Esophagus squamous epithelium (tissue), 5 donors: Measurements from ENCODE around the gene MCFD2. TPM values are rescaled to one million over a fixed set of nuclear protein-coding genes. Genes with fewer than 3 reads are reported as not detected.

ENCODE experiments used
- DNase-seq: peaks from one replicate; lab custom pipeline; 2025; lab: John Stamatoyannopoulos, UW
- H3K27ac ChIP-seq, 4 donors: fragments of 200-600 bp; sonication (generic); one replicate each; pipeline ENCODE4 v1.5.1; 2016 to 2019; ENCODE audit warnings: mild to moderate bottlenecking in 1 of 4
- H3K27me3 ChIP-seq, 4 donors: fragments of 200-600 bp; sonication (generic); 1 replicate in 3 of 4; 2 replicates in 1 of 4; pipeline versions ENCODE4 v1.5.1 to v1.6.0; 2017 to 2021; ENCODE audit warnings: antibody characterized with exemption in 1 of 4
- H3K36me3 ChIP-seq, 3 donors: fragments of 200-600 bp; sonication (generic); one replicate each; pipeline ENCODE4 v1.5.1; 2016 to 2019
- H3K4me1 ChIP-seq, 3 donors: fragments of 200-600 bp; sonication (generic); one replicate each; pipeline ENCODE4 v1.5.1; 2017 to 2019
- H3K4me3 ChIP-seq, 4 donors: fragments of 200-600 bp; sonication (generic); 1 replicate in 3 of 4; 2 replicates in 1 of 4; pipeline ENCODE4 v1.5.1; 2016 to 2019; ENCODE audit warnings: mild to moderate bottlenecking in 2 of 4, moderate library complexity in 1 of 4
- H3K9me3 ChIP-seq, 3 donors: fragments of 200-600 bp; sonication (generic); one replicate each; pipeline ENCODE4 v1.5.1; 2016 to 2019
- CTCF ChIP-seq, 6 experiments: fragments of 450-650 bp in 4 of 6; fragments of 200-600 bp in 2 of 6; sonication (generic) in 2 of 6; IDR thresholded peaks; one replicate each; pipeline ENCODE4 v1.5.1; 2016 to 2019; ENCODE audit warnings: antibody characterized with exemption in 6 of 6, mild to moderate bottlenecking in 4 of 6, moderate library complexity in 4 of 6
- POLR2A ChIP-seq, 4 donors: fragments of 450-650 bp; IDR thresholded peaks; one replicate each; pipeline ENCODE4 v1.6.1; 2017; ENCODE audit warnings: antibody characterized with exemption in 4 of 4, mild to moderate bottlenecking in 4 of 4, moderate library complexity in 3 of 4
- WGBS, 2 donors: methylation state at CpG; one replicate each; pipeline ENCODE4 v1.1.5; 2018; 5-methylcytosine and 5-hydroxymethylcytosine counted together
- intact Hi-C: fragments of 100-400 bp; cut with DNase I; formaldehyde crosslinking; loops from one replicate; pipeline ENCODE4 v1.15.0; 2022
- total RNA-seq, 4 donors: library from RNA; depleted of rRNA; stranded (reverse); fragments of >200 nt; gene quantifications; one replicate each; pipeline ENCODE4 v1.1.0, GENCODE V29; 2016
- donor health status: DM: yes; HTN: yes; CAD: no.

Gene MCFD2
- total RNA-seq, 4 donors from 2014 or later = 49.7 to 62.8 (median 56.7) TPM

DNA sequence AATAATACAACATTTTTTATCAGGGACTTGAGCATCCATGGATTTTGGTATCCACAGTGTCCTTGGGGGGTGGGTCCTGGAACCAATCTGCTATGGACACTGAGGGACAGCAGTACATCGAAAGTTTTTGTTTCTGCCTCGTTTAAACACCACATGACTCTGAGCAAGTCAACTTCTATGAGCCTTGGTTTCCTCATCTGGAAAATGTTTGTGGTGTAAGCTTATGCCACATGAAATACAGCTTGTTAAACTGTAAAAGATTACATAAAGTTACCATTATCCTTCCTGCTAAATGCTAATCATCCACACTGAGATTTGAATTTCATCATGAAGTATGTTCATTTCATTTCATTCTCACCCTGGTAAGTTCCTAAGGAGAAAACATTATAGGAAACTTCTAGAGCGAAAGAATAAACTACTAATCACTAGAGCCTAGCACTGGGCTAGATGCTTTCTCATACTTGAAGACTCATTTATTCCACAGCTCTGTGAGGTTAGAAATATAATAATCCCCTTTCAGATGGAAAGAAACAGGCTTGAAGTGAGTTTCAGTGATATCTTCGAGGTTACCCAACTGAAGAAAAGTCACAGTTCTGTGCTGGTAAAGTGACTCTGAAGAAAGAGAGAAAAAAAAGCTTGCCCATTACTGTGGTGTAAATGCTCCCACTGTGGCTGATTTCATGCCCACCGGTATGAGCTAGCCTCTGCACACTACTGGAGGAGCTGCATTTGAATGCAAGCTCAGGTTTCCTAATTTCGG is 29.2 kb downstream of the MCFD2 start:
- intact Hi-C loops = no loop called here
- H3K36me3 ChIP-seq = no peaks in the 10 kb centered on the region
- peaks cover 0 to 26% (median 0%) of the 10 kb centered on the region in 4 donors for H3K27me3 ChIP-seq
- no peak overlapping the region for H3K4me3 ChIP-seq
- H3K4me1 ChIP-seq = peaks cover 0 to 10% (median 3%) of the 10 kb centered on the region in 3 donors
- no peak for DNase-seq
- no peak for TF ChIP-seq CTCF (IDR thresholded peaks at IDR 0.05)
- no peak for TF ChIP-seq POLR2A (IDR thresholded peaks at IDR 0.05)
- no peak overlapping the region for H3K27ac ChIP-seq
- no peaks in the 10 kb centered on the region for H3K9me3 ChIP-seq
- 73 to 85% methylated on average over 6 of the region's 6 CpGs for WGBS, 2 donors

DNA sequence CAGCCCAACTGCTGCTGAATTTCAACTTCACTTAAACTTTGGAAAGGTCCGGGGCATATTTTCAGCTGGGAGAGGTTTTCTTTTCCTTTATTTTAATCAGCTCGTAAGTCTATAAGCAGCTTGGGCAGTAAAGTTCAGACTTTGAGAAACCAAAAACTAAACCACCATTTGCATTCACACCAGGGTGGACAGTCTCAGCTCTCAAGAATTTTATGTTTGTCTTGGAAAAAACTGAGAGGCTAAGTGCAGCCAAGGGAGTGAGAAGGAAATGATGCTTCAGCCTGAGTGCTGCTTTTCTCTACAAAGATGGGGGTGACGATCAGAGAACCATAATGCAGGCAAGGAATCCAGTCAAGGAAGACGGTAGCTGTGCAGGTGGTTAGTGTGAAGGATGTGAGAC is 30.2 kb downstream of the MCFD2 start:
- Histone ChIP-seq H3K36me3 (no peaks in the 10 kb centered on the region), H3K4me3 (no peak overlapping the region), H3K27me3 (peaks cover 0 to 26% (median 0%) of the 10 kb centered on the region in 4 donors), H3K4me1 (peaks cover 0 to 10% (median 3%) of the 10 kb centered on the region in 3 donors), H3K9me3 (no peaks in the 10 kb centered on the region), H3K27ac (no peak overlapping the region)
- TF ChIP-seq CTCF (IDR thresholded peaks at IDR 0.05) (no peak), POLR2A (IDR thresholded peaks at IDR 0.05) (no peak)
- 56 to 83% methylated on average over 4 of the region's 4 CpGs for WGBS, 2 donors
- DNase-seq = no peak
- intact Hi-C loops = no loop called here

GRCh38 chr2:46879511-46879910 is 36.1 kb downstream of the MCFD2 start:
- Histone ChIP-seq H3K4me3 (no peak overlapping the region), H3K4me1 (peaks cover 0 to 31% (median 12%) of the 10 kb centered on the region in 3 donors), H3K27ac (no peak overlapping the region), H3K9me3 (no peaks in the 10 kb centered on the region), H3K36me3 (no peaks in the 10 kb centered on the region), H3K27me3 (peaks cover 0 to 13% (median 0%) of the 10 kb centered on the region in 4 donors)
- DNase-seq = no peak
- TF ChIP-seq CTCF (IDR thresholded peaks at IDR 0.05) (no peak), POLR2A (IDR thresholded peaks at IDR 0.05) (no peak)
- intact Hi-C loops = no loop called here

DNA sequence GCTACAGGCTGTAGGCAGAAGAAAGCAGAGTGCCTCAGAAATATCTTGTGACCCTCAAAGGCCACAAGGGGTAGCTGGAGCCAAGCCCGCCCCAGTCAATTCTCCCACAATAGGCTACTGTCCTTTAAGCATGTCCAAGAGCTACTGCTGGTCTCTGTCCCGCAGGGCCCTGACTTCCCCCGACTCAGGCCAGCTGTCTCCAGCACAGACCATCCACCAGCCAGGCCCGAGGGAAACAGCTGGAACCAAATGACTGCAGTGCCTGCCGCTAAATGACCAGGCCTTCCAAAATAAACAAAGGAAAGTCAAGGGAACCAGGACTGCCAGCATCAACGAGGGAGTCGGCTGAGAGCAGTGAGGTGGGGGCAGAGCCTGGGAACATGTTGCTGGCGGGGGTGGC is 36.7 kb downstream of the MCFD2 start:
- H3K36me3 ChIP-seq = no peaks in the 10 kb centered on the region
- H3K4me1 ChIP-seq = peaks cover 4 to 37% (median 18%) of the 10 kb centered on the region in 3 donors
- WGBS, 2 donors = 52 to 57% methylated on average over 7 to 8 of the region's 8 CpGs
- intact Hi-C loops = no loop called here
- H3K27me3 ChIP-seq = peaks cover 0 to 11% (median 0%) of the 10 kb centered on the region in 4 donors
- H3K27ac ChIP-seq = peak overlapping the region in 2 of 4 donors; percentile 13 to 14
- no peak for TF ChIP-seq POLR2A (IDR thresholded peaks at IDR 0.05)
- TF ChIP-seq CTCF (IDR thresholded peaks at IDR 0.05) = no peak
- no peak overlapping the region for H3K4me3 ChIP-seq
- H3K9me3 ChIP-seq = no peaks in the 10 kb centered on the region
- DNase-seq = no peak

GRCh38 chr2:46878240-46878877 is 37.2 kb downstream of the MCFD2 start:
- WGBS, 2 donors = 92 to 97% methylated on average over 4 to 5 of the region's 5 CpGs
- no peak overlapping the region for H3K4me3 ChIP-seq
- intact Hi-C loops = no loop called here
- TF ChIP-seq CTCF (IDR thresholded peaks at IDR 0.05) (no peak), POLR2A (IDR thresholded peaks at IDR 0.05) (no peak)
- H3K9me3 ChIP-seq = no peaks in the 10 kb centered on the region
- H3K36me3 ChIP-seq = no peaks in the 10 kb centered on the region
- H3K4me1 ChIP-seq = peaks cover 9 to 42% (median 24%) of the 10 kb centered on the region in 3 donors
- H3K27me3 ChIP-seq = peaks cover 0 to 5% (median 0%) of the 10 kb centered on the region in 4 donors
- DNase-seq = no peak
- H3K27ac ChIP-seq = peak overlapping the region in 2 of 4 donors; percentile 13 to 14
